ENCODE data around the gene FN1.

- TF ChIP-seq POLR2A (IDR thresholded peaks at IDR 0.05) (no peak), CTCF (IDR thresholded peaks at IDR 0.05) (no peak), POLR2AphosphoS5 (IDR thresholded peaks at IDR 0.05) (no peak)
Observed at GRCh38 chr2:215405722-215406581, 29.9 kb downstream of the FN1 start.

Data from prostate gland (tissue), 2 donors.